Superior temporal gyrus (tissue), 1 donor: ENCODE measurements around the gene TRIML2.
"Not testable (repeated sequence)": the region's sequence is repeated elsewhere in the genome, so short reads cannot be mapped to it uniquely, and the experiment has no call there.

Source experiments
- DNase-seq: peaks from one replicate; pipeline ENCODE4 v3.0.0-alpha.2; 2016; ENCODE audit errors: extremely low spot score

Gene TRIML2

DNA sequence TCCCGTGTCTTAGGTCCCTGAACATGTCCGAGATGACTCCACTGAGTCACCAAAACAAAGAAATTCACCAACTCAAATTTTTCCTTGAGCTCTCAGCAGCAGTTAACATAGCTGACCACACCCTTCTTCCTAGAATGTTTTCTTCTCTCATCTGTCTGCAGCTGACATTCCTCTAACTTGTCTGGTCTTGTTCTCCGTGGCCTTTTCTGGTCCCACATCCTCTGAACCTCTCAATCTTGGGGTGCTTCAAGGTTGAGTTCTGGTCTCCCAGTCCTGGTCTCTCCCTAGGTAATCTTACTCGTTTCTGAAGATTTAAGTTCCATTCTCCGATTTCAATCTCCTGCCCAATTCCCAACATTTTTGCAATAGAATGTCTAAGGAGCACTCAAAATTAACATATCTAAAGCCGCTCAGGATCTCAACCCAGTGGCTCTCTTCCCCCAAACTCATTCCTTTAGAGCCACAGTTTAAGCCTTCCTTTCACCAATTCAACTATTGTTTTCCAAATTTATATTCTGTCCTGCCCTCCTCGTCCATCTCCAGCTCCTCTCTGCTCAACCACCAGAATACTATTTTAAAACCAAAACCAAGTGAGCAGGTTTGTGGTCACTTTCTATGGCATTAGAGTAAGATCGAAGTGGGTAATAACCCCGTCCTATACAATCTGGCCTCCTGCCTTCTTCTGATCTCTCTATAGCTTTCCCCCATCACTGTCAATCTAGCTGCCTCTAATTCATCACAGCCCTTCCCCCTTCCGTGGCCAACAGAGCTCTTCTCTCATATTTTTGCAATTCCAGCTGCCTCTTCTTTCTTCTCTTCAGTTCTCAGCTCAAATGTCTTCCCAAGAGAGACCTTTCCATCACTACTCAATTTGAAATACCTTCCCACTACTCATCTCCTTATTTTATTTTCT lies 1.2 kb downstream of the TRIML2 start:
- no peak for DNase-seq

DNA sequence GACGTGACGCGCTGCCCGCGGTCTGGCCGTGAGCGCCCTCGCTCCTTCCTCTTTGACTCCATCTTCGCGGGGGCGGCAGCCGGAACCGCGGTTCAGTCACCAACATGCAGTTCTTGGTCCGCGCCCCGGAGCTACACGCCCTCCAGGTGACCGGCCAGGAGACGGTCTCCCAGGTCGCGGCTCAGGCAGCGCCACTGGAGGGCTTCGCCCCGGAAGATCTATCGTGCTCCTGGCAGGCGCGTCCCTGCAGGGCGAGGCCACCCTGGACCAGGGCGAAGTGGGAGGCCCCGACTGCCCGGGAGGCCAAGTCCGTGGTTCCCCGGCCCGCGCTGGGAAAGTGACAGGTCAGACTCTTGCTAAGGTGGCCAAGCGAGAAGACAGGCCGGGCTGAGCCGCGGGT lies 2.9 kb downstream of the TRIML2 start:
- DNase-seq: no peak

DNA sequence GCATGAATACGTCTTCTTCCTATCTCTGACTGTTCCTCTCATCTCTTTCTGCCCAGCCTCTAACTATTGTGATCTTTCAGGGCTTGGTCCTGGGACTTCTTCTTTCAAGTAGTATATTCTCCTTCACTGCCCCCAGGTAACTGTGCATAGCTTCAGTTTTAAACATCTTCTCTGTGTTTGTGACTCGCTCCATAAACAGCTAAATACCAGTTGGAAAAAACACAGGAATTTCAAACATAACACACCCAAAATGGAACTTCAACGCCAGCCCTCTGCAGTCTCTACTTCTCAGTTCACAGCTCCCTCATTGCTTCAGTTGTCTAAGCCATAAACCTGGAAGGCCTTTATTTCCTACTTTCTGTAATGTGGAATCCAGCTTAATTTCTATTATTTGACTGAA lies 16.6 kb downstream of the TRIML2 start:
- no peak for DNase-seq

DNA sequence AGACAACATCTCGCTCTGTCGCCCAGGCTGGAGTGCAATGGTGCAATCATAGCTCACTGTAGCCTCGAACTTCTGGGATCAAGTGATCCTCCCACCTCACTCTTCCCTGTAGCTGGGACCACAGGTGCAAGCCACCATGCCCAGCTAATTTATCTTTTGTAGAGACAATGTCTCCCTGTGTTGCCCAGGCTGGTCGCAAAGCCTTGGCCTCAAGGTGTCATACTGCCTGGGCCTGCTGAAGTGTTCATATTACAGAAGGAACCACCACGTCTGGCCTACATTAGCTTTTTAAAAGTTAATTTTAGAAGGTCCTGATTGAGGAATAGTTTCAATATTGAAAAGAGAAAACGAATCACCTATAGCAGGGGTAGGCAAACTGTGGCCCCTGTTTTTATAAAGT lies 22.5 kb downstream of the TRIML2 start:
- DNase-seq: no peak

DNA sequence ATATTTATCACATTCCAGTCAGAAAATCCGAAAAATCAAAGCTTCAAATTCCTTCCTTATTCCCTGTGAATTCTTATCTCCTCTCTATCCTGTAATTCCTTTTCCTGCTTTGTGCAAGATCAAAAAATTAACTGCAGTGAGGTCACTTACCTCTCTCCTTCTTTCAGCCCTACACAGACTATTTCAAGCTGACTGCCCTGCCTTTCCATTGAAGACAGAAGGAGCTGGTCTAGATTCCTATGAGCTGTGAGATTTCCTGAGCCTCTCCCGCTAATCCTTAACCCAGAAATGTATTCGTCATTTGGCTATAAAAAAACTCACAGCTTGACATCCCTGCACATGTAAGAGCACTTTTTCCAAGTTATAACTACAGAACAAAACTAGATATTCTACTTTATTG lies 26.6 kb downstream of the TRIML2 start:
- DNase-seq: no peak

DNA sequence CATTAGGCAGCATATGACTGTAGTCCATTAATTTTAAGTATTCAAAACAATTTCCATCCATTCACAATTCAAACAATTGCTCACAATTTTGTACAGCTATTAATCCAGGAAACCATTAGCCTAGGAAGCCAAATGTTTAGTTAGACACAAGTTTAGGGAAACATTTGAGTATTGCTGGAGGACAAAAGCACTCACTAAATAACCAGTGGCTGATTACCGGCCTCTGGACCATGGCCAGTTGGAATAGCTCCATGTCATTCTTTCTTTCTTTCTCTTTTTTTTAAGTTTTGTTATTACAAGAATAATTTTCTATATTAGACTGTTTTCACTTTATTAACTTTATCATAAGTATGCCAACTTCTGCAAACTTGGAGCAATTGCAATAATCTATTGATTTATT lies 31.3 kb downstream of the TRIML2 start:
- no peak for DNase-seq

DNA sequence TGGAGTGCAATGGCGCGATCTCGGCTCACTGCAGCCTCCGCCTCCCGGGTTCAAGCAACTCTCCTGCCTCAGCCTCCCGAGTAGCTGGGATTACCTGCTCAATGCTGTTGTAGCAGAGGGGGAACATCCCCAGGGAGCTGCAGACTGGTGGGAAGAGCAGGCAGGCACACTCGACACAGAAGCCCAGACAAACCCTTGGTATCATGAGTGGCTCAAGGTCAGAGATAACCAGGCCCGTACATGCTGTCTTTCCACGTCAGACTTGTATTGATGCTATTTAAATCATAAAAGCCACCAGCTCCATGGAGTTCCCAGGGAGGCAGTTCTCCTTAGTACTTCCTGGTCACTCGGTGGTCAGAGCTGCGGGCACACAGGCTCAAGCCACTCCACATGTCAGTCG lies 33.2 kb downstream of the TRIML2 start:
- DNase-seq: no peak

DNA sequence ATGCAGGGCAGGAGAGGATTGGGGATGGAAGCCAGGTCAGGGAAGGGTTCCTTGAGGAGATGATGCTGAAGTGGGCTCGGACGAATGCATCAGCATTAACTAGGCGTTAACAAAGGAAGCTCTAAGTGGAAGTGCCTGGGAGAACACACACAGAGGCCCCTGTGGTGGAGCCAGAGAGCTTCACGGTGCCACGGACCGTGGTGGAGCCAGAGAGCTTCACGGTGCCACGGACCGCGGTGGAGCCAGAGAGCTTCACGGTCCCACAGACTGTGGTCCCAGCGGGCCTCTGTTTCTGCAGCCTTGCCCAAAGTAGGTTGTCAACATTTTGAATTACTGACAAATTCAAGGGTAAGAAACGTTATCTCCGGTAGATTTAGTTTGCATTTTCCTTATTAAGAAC lies 48.3 kb downstream of the TRIML2 start:
- no peak for DNase-seq

DNA sequence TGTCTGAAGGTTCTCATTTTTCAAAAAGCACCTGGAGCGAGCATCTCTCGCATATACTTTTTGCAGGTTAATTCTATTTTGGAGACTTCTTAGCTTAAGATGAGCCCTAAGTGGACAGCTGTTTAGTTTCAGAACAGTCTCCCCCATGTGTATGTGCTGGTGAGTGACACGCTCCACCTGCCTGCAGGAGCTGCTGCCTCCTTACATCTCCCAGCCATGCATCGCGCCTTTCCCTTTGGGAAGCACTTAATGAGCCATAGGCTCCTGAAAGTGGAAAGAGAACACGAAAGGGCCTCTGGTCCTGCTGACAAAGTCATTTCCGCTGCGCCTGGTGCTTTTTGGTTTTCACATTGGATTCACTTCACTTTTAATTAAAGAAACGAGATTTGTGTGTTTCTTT lies 56.1 kb downstream of the TRIML2 start:
- DNase-seq: no peak

DNA sequence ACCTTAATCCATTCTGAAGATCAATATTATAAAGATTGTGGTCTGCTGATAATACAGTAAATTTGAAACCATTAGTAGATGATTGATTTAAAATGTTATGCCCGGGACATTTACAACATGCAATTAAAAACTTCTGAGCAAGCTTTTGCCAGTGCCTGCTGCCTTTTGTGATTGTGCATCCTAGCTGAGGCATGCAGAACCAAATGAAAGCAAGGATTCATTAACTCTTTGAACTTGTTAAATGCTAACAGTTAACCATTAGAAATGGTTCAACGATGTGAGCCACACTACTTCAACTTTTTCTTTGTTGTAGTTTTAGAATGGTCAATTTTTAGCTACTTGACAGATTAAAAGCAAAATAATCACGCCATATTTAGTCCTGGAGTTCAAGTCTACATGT lies 62.7 kb downstream of the TRIML2 start:
- DNase-seq: no peak

DNA sequence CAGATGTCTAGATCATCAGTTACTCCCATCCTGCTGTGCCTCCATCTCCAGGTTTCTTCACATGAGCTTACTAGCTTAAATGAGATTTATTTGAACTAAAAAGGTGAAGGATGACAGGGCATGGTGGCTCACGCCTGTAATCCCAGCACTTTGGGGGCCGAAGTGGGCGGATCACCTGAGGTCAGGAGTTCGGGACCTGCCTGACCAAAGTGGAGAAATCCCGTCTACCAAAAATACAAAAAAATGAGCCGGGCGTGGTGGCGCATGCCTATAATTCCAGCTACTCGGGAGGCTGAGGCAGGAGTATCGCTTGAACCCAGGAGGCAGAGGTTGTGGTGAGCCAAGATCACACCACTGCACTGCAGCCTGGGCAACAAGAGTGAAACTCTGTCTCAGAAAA lies 63.9 kb downstream of the TRIML2 start:
- DNase-seq: not testable (repeated sequence)

DNA sequence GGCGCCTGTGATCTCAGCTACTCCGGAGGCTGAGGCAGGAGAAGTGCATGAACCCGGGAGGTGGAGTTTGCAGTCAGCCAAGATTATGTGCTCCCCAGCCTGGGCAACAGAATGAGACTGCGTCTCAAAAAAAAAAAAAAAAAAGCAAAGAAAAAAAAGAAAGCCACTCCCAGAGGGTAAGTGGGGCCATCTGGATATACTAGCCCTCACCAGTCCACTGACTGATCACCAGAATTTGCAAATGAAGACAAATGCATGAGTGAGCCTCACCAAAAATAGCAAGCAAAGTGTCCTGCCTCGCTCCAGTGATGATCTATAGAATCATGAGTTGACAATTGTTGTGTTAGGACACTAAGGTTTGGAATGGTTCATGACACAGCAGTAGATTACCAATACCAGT lies 66.2 kb downstream of the TRIML2 start:
- DNase-seq: no peak

DNA sequence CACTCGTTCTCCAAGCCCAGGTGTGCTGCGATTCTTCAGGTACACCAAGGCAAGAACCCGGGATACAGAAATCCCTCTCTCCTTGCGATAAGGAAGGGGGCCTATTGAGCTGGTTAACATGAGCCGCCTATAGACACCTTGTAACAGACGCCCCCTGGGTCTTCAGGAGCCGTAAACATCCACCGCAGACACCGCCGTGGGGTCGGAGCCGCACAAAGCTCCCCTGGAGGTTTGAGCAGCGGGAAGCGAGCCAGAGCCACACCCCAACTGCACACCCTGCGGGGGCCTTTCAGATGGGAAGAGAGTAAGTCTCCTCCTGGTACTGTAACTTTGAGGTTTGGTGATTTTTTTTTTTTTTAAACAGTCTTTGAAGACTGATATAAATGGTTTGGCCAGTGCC lies 67.2 kb downstream of the TRIML2 start:
- DNase-seq: no peak

DNA sequence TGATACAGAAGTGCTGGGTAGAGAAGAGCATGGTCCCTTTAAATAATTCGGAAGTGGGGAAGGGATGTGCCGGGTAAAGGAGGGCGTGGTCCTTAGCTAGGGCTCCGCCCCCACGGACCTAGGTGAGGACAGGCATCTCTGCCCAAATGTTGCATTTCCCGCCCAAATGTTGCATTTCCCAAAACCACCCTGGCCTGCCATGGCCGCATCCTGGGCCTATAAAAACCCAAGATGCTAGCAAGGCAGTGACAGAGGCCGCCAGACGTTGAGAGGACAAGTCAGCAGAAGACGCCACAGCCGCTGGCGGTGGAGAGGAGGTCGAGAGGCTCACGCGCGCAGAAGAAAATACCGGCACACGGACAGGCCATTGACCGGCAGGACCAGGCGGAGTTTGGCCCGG lies 67.7 kb downstream of the TRIML2 start:
- DNase-seq: no peak
